ENCODE measurements around the gene FBXO36. TPM values are rescaled to one million over a fixed set of nuclear protein-coding genes. Genes with fewer than 3 reads are reported as not detected.
A peak's percentile ranks its signal among the peaks of the same experiment; 100 is the strongest.

FBXO36 gene
- total RNA-seq, 2 donors from 2014 or later: 6.7 to 13.3 TPM

DNA sequence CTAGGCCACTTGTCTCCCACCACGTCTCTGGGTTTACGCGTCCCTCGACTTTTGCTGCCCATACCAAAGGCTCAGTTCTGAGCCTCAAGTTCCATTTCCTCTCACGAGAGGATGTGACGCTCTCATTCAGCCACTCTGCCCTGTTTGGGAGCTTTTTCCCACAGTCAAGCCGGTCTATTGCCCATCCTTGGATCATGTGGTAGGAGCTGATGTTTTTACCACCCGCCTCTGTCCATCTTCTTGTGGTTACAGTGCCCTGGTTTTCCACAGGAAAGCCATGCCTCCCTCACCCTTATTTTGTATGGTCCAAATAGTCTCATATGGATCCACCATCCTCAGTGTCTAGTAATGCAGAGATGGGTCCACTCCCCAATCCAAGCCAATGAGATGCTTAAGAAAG, 20.4 kb downstream of the FBXO36 start:
- H3K36me3 ChIP-seq (ENCODE audit: control insufficient read depth, insufficient read depth, low read length): no peaks in the 10 kb centered on the region
- H3K27me3 Mint-ChIP-seq (ENCODE audit: insufficient read depth): no peaks in the 10 kb centered on the region
- no peaks in the 10 kb centered on the region for H3K4me1 ChIP-seq (ENCODE audit: control insufficient read depth, insufficient read depth, low read length)
- H3K4me1 Mint-ChIP-seq: peaks cover 6% of the 10 kb centered on the region
- no peak overlapping the region for H3K27ac ChIP-seq (ENCODE audit: low read depth, low read length)
- WGBS, 2 experiments (ENCODE audit: insufficient coverage in 1 of 2, insufficient read length in 1 of 2): 94 to 95% methylated on average over 6 to 8 of the region's 8 CpGs
- peaks cover 3% of the 10 kb centered on the region for H3K9me3 Mint-ChIP-seq
- no peak overlapping the region for H3K27ac Mint-ChIP-seq
- H3K4me3 Mint-ChIP-seq: no peak overlapping the region
- H3K9me3 ChIP-seq (ENCODE audit: control insufficient read depth, low read length): no peaks in the 10 kb centered on the region
- peaks cover 6% of the 10 kb centered on the region for H3K36me3 Mint-ChIP-seq (ENCODE audit: low read depth)
- H3K27me3 ChIP-seq (ENCODE audit: control insufficient read depth, insufficient read depth, low read length, poor library complexity, severe bottlenecking): no peaks in the 10 kb centered on the region
- no peak for DNase-seq
- H3K4me3 ChIP-seq (ENCODE audit: low read length): no peak overlapping the region
- H3K9ac ChIP-seq (ENCODE audit: extremely low read depth, low read length, poor library complexity, severe bottlenecking): no peak overlapping the region
- TF ChIP-seq, protein P1, sequence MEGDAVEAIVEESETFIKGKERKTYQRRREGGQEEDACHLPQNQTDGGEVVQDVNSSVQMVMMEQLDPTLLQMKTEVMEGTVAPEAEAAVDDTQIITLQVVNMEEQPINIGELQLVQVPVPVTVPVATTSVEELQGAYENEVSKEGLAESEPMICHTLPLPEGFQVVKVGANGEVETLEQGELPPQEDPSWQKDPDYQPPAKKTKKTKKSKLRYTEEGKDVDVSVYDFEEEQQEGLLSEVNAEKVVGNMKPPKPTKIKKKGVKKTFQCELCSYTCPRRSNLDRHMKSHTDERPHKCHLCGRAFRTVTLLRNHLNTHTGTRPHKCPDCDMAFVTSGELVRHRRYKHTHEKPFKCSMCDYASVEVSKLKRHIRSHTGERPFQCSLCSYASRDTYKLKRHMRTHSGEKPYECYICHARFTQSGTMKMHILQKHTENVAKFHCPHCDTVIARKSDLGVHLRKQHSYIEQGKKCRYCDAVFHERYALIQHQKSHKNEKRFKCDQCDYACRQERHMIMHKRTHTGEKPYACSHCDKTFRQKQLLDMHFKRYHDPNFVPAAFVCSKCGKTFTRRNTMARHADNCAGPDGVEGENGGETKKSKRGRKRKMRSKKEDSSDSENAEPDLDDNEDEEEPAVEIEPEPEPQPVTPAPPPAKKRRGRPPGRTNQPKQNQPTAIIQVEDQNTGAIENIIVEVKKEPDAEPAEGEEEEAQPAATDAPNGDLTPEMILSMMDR (conservative IDR thresholded peaks at IDR 0.05): no peak

DNA sequence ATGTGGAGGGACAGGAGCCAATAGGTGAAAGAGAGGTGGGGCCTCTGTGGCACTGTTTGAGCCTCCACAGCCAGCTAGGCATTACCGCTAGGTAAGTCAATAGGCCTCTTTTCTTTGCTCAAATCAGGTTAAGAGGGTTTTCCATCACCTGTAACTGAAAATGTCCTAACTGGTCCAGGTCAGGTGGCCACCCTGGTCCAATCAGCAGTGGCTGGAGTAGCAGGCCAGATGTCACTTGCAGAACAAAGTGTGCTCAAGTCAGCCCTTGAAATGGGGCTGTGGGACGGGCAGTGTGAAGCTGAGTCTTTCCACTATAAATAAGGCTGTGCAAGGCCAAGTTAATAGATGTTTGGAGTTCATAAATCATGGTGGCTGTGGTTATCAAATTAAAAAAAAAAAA, 20.9 kb downstream of the FBXO36 start:
- Mint-ChIP-seq H3K36me3 (ENCODE audit: low read depth) (peaks cover 6% of the 10 kb centered on the region), H3K4me1 (peaks cover 6% of the 10 kb centered on the region), H3K9me3 (no peaks in the 10 kb centered on the region), H3K27ac (no peak overlapping the region), H3K27me3 (ENCODE audit: insufficient read depth) (no peaks in the 10 kb centered on the region), H3K4me3 (no peak overlapping the region)
- DNase-seq: no peak
- no peak overlapping the region for H3K9ac ChIP-seq (ENCODE audit: extremely low read depth, low read length, poor library complexity, severe bottlenecking)
- H3K9me3 ChIP-seq (ENCODE audit: control insufficient read depth, low read length): no peaks in the 10 kb centered on the region
- 86% methylated on average over 2 of the region's 2 CpGs; no CpG with 5 or more reads in 1 of the 2 experiments for WGBS, 2 experiments (ENCODE audit: insufficient coverage in 1 of 2, insufficient read length in 1 of 2)
- H3K4me3 ChIP-seq (ENCODE audit: low read length): no peak overlapping the region
- TF ChIP-seq, protein P1 (conservative IDR thresholded peaks at IDR 0.05): no peak
- H3K4me1 ChIP-seq (ENCODE audit: control insufficient read depth, insufficient read depth, low read length): no peaks in the 10 kb centered on the region
- H3K36me3 ChIP-seq (ENCODE audit: control insufficient read depth, insufficient read depth, low read length): no peaks in the 10 kb centered on the region
- H3K27ac ChIP-seq (ENCODE audit: low read depth, low read length): no peak overlapping the region
- no peaks in the 10 kb centered on the region for H3K27me3 ChIP-seq (ENCODE audit: control insufficient read depth, insufficient read depth, low read length, poor library complexity, severe bottlenecking)

DNA sequence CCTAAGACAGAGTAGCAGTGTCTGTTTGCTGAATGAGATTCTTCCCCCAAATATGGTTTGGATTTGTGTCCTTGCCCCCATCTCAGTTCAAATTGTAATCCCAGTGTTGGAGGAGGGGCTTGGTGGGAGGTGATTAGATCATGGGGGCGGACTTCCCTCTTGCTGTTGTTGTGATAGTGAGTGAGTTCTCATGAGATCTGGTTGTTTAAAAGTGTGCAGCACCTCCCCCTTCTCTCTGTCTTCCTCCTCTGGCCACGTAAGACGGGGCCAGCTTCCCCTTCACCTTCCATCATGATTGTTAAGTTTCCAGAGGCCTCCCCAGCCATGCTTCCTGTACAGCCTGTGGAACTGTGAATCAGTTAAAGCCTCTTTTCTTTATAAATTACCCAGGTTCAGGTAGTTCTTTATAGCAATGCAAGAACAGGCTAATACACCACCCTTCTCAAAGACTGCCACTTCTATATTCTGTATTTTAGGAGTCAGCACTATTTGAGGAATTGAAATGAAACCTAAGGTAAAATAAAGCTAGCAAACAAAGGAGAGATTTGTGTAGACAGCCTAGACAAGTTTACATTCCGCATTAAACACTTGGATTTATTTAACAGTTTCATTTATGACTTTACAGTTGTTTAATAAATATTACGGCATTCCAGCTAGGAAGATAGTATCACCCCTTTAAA, 21.6 kb downstream of the FBXO36 start:
- no peak overlapping the region for H3K9ac ChIP-seq (ENCODE audit: extremely low read depth, low read length, poor library complexity, severe bottlenecking)
- no peak for DNase-seq
- H3K4me1 ChIP-seq (ENCODE audit: control insufficient read depth, insufficient read depth, low read length): no peaks in the 10 kb centered on the region
- Mint-ChIP-seq H3K27me3 (ENCODE audit: insufficient read depth) (no peaks in the 10 kb centered on the region), H3K36me3 (ENCODE audit: low read depth) (peaks cover 6% of the 10 kb centered on the region), H3K4me3 (no peak overlapping the region), H3K9me3 (no peaks in the 10 kb centered on the region), H3K4me1 (peaks cover 6% of the 10 kb centered on the region), H3K27ac (peak overlapping the region; percentile 37)
- no peaks in the 10 kb centered on the region for H3K9me3 ChIP-seq (ENCODE audit: control insufficient read depth, low read length)
- H3K4me3 ChIP-seq (ENCODE audit: low read length): no peak overlapping the region
- no peaks in the 10 kb centered on the region for H3K27me3 ChIP-seq (ENCODE audit: control insufficient read depth, insufficient read depth, low read length, poor library complexity, severe bottlenecking)
- TF ChIP-seq, protein P1 (conservative IDR thresholded peaks at IDR 0.05): no peak
- 73 to 97% methylated on average over 2 to 4 of the region's 5 CpGs for whole genome bisulfite sequencing, 2 experiments (ENCODE audit: insufficient coverage in 1 of 2, insufficient read length in 1 of 2)
- H3K36me3 ChIP-seq (ENCODE audit: control insufficient read depth, insufficient read depth, low read length): no peaks in the 10 kb centered on the region
- H3K27ac ChIP-seq (ENCODE audit: low read depth, low read length): no peak overlapping the region
